ENCODE measurements around the gene XRCC4.

DNA sequence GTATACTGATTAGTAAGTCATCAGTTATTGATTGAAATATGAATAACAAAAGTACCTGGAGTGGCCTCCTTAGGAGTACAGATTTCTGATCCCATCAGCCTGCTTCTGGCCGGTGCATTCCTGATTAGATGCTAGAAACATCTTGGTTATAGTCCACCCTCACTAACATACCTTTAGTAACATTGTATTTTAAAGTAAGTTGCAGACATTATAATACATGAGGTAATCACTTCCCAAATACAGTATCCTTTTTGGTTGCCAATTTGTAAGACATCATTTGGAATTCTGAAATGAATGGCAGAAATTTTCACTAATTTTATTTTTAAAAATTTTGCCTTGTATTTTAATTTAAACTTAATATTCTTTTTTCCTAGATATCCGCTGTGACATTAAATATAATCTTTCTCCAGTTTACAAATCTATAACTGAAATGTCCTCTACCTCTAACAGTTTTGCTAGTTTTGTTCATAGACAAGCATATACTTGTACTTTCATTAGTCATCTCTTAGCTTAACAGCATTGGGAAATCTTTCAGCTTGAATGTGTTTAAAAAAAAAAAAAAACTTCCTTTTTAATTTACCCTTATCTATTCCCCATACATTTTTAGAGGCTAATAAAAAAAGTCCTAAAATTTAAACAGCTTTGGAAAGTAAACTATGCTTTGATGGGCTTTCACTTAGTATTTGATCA is 178.9 kb downstream of the XRCC4 start:
- no peak for TF ChIP-seq ZNF24 (tag by site-specific recombination; IDR thresholded peaks at IDR 0.05)
- TF ChIP-seq, protein P1, sequence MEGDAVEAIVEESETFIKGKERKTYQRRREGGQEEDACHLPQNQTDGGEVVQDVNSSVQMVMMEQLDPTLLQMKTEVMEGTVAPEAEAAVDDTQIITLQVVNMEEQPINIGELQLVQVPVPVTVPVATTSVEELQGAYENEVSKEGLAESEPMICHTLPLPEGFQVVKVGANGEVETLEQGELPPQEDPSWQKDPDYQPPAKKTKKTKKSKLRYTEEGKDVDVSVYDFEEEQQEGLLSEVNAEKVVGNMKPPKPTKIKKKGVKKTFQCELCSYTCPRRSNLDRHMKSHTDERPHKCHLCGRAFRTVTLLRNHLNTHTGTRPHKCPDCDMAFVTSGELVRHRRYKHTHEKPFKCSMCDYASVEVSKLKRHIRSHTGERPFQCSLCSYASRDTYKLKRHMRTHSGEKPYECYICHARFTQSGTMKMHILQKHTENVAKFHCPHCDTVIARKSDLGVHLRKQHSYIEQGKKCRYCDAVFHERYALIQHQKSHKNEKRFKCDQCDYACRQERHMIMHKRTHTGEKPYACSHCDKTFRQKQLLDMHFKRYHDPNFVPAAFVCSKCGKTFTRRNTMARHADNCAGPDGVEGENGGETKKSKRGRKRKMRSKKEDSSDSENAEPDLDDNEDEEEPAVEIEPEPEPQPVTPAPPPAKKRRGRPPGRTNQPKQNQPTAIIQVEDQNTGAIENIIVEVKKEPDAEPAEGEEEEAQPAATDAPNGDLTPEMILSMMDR (tag by site-specific recombination; IDR thresholded peaks at IDR 0.05): no peak
- TF ChIP-seq, protein P2, sequence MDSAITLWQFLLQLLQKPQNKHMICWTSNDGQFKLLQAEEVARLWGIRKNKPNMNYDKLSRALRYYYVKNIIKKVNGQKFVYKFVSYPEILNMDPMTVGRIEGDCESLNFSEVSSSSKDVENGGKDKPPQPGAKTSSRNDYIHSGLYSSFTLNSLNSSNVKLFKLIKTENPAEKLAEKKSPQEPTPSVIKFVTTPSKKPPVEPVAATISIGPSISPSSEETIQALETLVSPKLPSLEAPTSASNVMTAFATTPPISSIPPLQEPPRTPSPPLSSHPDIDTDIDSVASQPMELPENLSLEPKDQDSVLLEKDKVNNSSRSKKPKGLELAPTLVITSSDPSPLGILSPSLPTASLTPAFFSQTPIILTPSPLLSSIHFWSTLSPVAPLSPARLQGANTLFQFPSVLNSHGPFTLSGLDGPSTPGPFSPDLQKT (IDR thresholded peaks at IDR 0.05; ENCODE audit: borderline replicate concordance, low read depth, low read length): no peak
- no peak for TF ChIP-seq BCL11A (tag by site-specific recombination; IDR thresholded peaks at IDR 0.05; ENCODE audit: low read depth)
- TF ChIP-seq, protein P3, sequence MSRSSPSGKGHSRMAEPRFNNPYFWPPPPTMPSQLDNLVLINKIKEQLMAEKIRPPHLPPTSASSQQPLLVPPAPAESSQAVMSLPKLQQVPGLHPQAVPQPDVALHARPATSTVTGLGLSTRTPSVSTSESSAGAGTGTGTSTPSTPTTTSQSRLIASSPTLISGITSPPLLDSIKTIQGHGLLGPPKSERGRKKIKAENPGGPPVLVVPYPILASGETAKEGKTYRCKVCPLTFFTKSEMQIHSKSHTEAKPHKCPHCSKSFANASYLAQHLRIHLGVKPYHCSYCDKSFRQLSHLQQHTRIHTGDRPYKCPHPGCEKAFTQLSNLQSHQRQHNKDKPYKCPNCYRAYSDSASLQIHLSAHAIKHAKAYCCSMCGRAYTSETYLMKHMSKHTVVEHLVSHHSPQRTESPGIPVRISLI (tag by site-specific recombination; IDR thresholded peaks at IDR 0.05): no peak
- TF ChIP-seq ZNF202 (tag by site-specific recombination; IDR thresholded peaks at IDR 0.05; ENCODE audit: borderline replicate concordance): no peak
- TF ChIP-seq ZFP69B (tag by site-specific recombination; IDR thresholded peaks at IDR 0.05): no peak
- TF ChIP-seq ZNF837 (tag by site-specific recombination; IDR thresholded peaks at IDR 0.05): no peak
- TF ChIP-seq ZNF76 (tag by site-specific recombination; IDR thresholded peaks at IDR 0.05; ENCODE audit: borderline replicate concordance, low read depth): no peak
- no peak for TF ChIP-seq TRIM28 (IDR thresholded peaks at IDR 0.05; ENCODE audit: borderline replicate concordance, low read length)
